ENCODE data around the gene TMEM256. TPM values are rescaled to one million over a fixed set of nuclear protein-coding genes. Genes with fewer than 3 reads are reported as not detected.
A peak's percentile ranks its signal among the peaks of the same experiment; 100 is the strongest.

Gene TMEM256
- total and polyA plus RNA-seq, 2 of the 8 experiments (the other 6 are each of a cell fraction or from before 2014, with no cell fraction given) = 97.0 to 350 TPM

DNA sequence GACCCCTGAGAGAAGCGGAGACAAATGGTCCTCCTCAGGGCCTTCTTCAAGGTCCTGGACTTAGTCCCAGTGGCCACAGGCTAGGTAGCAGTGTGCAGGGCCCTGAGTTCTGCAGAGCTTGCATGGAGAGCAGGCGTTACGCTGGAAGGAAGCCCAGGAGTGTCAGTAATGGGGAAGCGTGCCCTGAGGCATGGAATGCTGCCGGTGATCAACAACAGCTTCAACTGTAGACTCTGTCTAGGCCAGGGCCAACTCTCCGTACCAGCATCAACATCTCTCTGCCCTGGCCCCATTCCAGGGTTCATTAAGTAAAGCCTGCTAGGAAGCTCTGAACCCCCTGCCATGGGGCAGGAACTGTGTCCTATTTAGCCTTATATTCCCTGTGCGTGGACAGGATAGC lies 23.6 kb downstream of the TMEM256 start:
- H4K8ac ChIP-seq (ENCODE audit: extremely low read depth, insufficient read depth, low read length) = no peak overlapping the region; the same call in 1 of the 2 replicates
- H3K23ac ChIP-seq (ENCODE audit: insufficient read length) = no peak overlapping the region
- no peak overlapping the region for H2AK5ac ChIP-seq (ENCODE audit: low read depth, low read length)
- peak overlapping the region; percentile 73; the same call in 1 of the 2 replicates for H2AFZ ChIP-seq (ENCODE audit: low read length)
- H3K4me3 ChIP-seq (ENCODE audit: extremely low read depth in 1 of 4, insufficient read depth in 2 of 4, low read depth in 3 of 4, low read length in 4 of 4) = peak overlapping the region; percentile 37 to 72 (median 56); a peak in 6 of 8 replicates
- H3K9me3 ChIP-seq (ENCODE audit: insufficient read depth in 2 of 2, low read depth in 1 of 2, low read length in 1 of 2) = peaks cover 0 to 7% of the 10 kb centered on the region in 2 experiments; a peak in 1 of 4 replicates
- H3K79me2 ChIP-seq (ENCODE audit: control insufficient read depth in 1 of 2, insufficient read depth in 2 of 2, low read length in 2 of 2) = no peaks in the 10 kb centered on the region
- H3K4me1 ChIP-seq (replicated peaks in 1 of 4; ENCODE audit: control insufficient read depth in 3 of 4, insufficient read depth in 4 of 4, low read length in 3 of 4) = peaks cover 0 to 17% (median 10%) of the 10 kb centered on the region in 4 experiments; a peak in 6 of 7 replicates
- TF ChIP-seq CBX8 (IDR thresholded peaks at IDR 0.05; ENCODE audit: borderline replicate concordance, low read depth, low read length) = no peak
- TF ChIP-seq ASH2L (IDR thresholded peaks at IDR 0.05; ENCODE audit: low read length) = no peak
- no peak for TF ChIP-seq POU5F1 (IDR thresholded peaks at IDR 0.05; ENCODE audit: low read depth, low read length)
- TF ChIP-seq BRCA1 (IDR thresholded peaks at IDR 0.05; ENCODE audit: low read depth, low read length) = no peak
- no peak for TF ChIP-seq CHD2 (IDR thresholded peaks at IDR 0.05; ENCODE audit: low read length)
- no peak for TF ChIP-seq TCF12 (IDR thresholded peaks at IDR 0.05; ENCODE audit: low read depth, low read length)
- no peak for TF ChIP-seq PHF8 (conservative IDR thresholded peaks at IDR 0.05; ENCODE audit: low read depth, low read length)
- no peak for TF ChIP-seq CEBPB (IDR thresholded peaks at IDR 0.05; ENCODE audit: low read depth, low read length)
- no peak for TF ChIP-seq EGR1 (IDR thresholded peaks at IDR 0.05; ENCODE audit: borderline replicate concordance, low read depth, low read length)
- no peak for TF ChIP-seq BACH1 (IDR thresholded peaks at IDR 0.05; ENCODE audit: low read length)
- no peak for TF ChIP-seq MAX (IDR thresholded peaks at IDR 0.05)
- TF ChIP-seq POLR2A (IDR thresholded peaks at IDR 0.05; ENCODE audit: control extremely low read depth in 1 of 2, low read depth in 2 of 2, low read length in 2 of 2) = no peak
- no peak for TF ChIP-seq CHD1 (IDR thresholded peaks at IDR 0.05; ENCODE audit: low read depth, low read length)
- TF ChIP-seq RBBP5 (IDR thresholded peaks at IDR 0.05; ENCODE audit: borderline replicate concordance, low read depth, low read length) = no peak
- TF ChIP-seq SP4 (IDR thresholded peaks at IDR 0.05; ENCODE audit: low read length) = no peak
- POLR2A ChIA-PET (ENCODE audit: partially characterized antibody) = interaction anchor here (0.7 to 1.7 kb wide), 19 partner anchors 8 to 270 kb away, joined by 3 to 6 read pairs (median 3); partner anchors contain the start of genes ATP1B2, MPDU1, PLSCR3 and TMEM95
- CTCF ChIA-PET (ENCODE audit: partially characterized antibody) = interaction anchor here (0.9 to 1.1 kb wide), 5 partner anchors 19 to 180 kb away, joined by 3 to 5 read pairs (median 3); no protein-coding TSS in a partner anchor
- no peak overlapping the region for H3K4ac ChIP-seq (replicated peaks; ENCODE audit: insufficient read length, low read depth, low read length)
- H3K23me2 ChIP-seq (ENCODE audit: low read depth, low read length) = peaks cover 12% of the 10 kb centered on the region; the same call in 1 of the 2 replicates
- FAIRE-seq (no peak), DNase-seq (ENCODE audit: low read depth in 1 of 2, low spot score in 2 of 2) (no peak)
- WGBS, 2 experiments (ENCODE audit: extremely low coverage in 1 of 2, insufficient coverage in 1 of 2, insufficient read length in 1 of 2, insufficient replicate concordance in 2 of 2, low coverage in 1 of 2, low lambda C conversion rate in 2 of 2, missing lambda C conversion rate in 1 of 2) = 80% methylated on average over 7 of the region's 7 CpGs; no CpG with 5 or more reads in 1 of the 2 experiments
- peak overlapping the region; percentile 82; the same call in 1 of the 2 replicates for H2BK12ac ChIP-seq (ENCODE audit: low read depth, low read length)
- H3K79me1 ChIP-seq (ENCODE audit: low read depth, low read length) = peaks cover 3% of the 10 kb centered on the region; the same call in 1 of the 2 replicates
- H2BK5ac ChIP-seq (ENCODE audit: low read depth, low read length) = peak overlapping the region; percentile 44; the same call in 1 of the 2 replicates
- H3K56ac ChIP-seq (replicated peaks; ENCODE audit: insufficient read length, low read depth, low read length) = no peak overlapping the region
- no peak overlapping the region for H3K9ac ChIP-seq (replicated peaks in 1 of 4; ENCODE audit: extremely low read depth in 1 of 4, low read depth in 3 of 4, low read length in 3 of 4)
- H3K27me3 ChIP-seq (replicated peaks in 1 of 4; ENCODE audit: control insufficient read depth in 3 of 4, extremely low read depth in 1 of 4, insufficient read depth in 3 of 4, low read length in 3 of 4) = peaks cover 0 to 39% (median 29%) of the 10 kb centered on the region in 4 experiments; a peak in 6 of 7 replicates
- no peak overlapping the region for H3K14ac ChIP-seq (ENCODE audit: insufficient read length)
- peak overlapping the region; percentile 66 to 83 for H3K4me2 ChIP-seq (ENCODE audit: insufficient read depth in 1 of 2, low read depth in 2 of 2, low read length in 2 of 2)
- H3K18ac ChIP-seq (ENCODE audit: extremely low read depth, low read length) = peak overlapping the region; percentile 87
- no peak overlapping the region for H3K27ac ChIP-seq (ENCODE audit: low read depth, low read length)
- no peak overlapping the region for H2BK20ac ChIP-seq (ENCODE audit: low read length)
- no peak overlapping the region for H4K91ac ChIP-seq (replicated peaks; ENCODE audit: insufficient read length, low read length)
- no peak overlapping the region for H2BK120ac ChIP-seq (replicated peaks; ENCODE audit: low read depth, low read length)
- H2BK15ac ChIP-seq (ENCODE audit: low read length) = peak overlapping the region; percentile 88; the same call in 1 of the 2 replicates
- no peak overlapping the region for H4K5ac ChIP-seq (ENCODE audit: insufficient read length, low read depth, low read length)
- no peaks in the 10 kb centered on the region for H3K36me3 ChIP-seq (ENCODE audit: control insufficient read depth in 2 of 4, insufficient read depth in 4 of 4, low read length in 3 of 4)
- H4K20me1 ChIP-seq (replicated peaks in 1 of 2; ENCODE audit: control insufficient read depth in 1 of 2, insufficient read depth in 2 of 2, low read length in 2 of 2) = peaks cover 0 to 8% of the 10 kb centered on the region in 2 experiments

Measured in H1 (cell line).